Activated CD4-positive, alpha-beta T cell treated with anti-CD3 and anti-CD28 coated beads, Interleukin-10, Interleukin-2, amounts not matched to agents 100 ng/mL and 50 ng/mL, durations not matched to agents 16 hours and 8 hours (primary cell): ENCODE measurements around the gene SH2D7.
A peak's percentile ranks its signal among the peaks of the same experiment; 100 is the strongest.

Source experiments
- DNase-seq: peaks from one replicate; pipeline ENCODE4 v3.0.0-alpha.2; 2020

SH2D7 gene

DNA sequence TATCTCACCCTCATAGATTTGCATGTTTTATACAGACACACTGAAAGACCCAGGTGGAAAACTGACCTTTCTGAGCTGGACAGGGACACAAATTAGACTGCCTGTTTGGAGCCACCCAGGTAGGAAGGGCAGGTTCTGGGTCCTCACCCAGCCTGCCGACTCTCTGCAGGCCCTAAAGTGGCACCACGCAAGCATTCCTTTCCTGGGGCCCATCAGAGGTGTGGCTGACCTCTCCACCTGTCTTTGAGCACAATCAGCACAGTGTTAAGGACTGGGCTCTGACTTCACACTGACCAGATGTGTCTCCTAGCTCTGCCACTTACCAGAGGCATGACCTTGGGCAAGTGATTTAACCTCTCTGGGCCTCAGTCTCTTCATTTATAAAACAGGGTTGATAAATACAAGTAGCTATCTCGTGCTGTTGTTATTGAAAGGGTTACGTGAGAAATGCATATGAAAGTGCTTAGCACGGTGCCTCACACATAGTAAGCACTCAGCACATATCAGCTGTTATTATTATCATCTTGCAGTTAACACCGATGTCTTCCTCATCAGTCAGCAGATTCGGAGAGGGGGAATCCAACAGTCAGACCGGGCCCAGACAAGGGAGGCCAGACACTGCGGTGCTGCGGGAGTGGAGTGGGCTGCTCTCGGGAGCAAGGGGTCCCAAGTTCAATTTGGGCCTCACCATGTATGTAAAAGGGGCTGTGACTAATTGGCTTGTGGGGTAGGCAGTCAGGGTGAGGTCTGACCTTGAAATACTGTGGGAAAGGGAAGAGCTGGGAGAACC lies 12.9 kb upstream of the SH2D7 start:
- no peak for DNase-seq

GRCh38 chr15:78080088-78080460 lies 12.3 kb upstream of the SH2D7 start:
- DNase-seq = no peak

DNA sequence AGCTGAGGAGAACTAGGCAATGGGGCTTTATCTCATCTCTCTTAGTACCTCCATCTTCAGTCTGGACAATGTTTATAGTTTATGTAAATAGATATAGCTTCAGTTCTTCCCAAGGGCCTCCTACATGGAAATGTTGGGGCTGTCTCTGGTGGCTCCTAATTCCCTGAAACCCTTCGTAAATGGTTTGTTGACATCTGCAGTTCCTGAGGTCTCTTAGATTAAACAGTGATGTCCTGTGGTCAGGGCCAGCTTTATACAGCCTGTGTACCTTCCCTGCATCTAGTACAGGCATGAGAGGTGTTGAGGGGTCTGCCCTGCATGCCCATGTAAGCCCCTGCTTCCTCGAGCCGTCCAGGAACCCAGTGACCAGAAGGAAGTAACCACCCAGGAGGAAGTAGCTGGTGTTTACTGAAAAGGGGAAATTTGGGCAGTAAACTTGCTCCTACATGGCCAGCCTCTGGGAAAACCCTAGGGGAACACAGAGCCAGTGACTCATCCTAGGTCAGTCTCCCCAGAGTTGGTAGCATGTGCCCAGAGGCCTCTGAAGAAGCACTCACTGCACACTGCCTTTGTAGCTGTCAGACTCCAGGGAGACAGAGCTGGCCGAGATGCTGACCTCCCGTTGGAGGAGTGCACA lies 10.1 kb upstream of the SH2D7 start:
- no peak for DNase-seq

DNA sequence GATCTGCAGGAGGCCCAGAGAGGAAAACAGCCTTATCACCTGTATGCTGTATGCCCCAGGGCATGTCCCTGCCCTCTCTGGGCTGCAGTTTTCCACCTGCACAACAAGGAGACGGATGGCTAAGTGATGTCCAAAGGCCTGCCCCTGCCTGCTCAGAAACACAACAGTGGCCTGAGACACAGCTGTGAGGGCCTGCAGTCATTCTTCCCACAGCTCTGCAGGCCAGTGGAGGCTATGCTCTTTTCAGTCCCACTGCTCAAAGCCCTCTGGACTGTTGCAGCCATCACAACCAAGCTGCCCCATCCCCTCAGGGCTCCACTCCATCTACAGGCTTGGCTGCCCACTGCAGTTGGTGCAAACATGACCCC lies 9.6 kb upstream of the SH2D7 start:
- DNase-seq = no peak

DNA sequence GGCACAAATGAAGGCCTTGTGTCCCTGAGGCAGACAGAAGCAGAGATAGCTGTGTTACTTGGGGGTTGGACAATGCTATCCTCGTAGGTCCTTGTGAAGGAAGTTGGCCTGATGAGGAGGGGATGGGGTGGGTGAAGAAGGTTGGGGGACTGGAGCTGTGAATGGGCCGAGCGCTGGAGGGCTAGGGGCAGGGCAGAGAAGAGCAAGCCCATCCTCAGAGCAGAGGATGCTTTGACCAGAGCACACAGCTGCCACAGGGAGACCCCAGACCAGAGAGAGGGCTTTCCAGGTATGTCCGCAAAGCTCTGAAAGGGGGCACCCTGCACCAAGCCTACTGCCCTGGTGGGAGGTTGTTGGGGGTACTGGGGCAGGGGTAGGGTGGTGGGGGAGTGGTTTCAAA lies 9.2 kb upstream of the SH2D7 start:
- DNase-seq = no peak

- no peak for DNase-seq
These were observed 8.5 kb upstream of the SH2D7 start for GRCh38 chr15:78083687-78084448.

GRCh38 chr15:78084449-78084750 lies 8.0 kb upstream of the SH2D7 start:
- DNase-seq = no peak

DNA sequence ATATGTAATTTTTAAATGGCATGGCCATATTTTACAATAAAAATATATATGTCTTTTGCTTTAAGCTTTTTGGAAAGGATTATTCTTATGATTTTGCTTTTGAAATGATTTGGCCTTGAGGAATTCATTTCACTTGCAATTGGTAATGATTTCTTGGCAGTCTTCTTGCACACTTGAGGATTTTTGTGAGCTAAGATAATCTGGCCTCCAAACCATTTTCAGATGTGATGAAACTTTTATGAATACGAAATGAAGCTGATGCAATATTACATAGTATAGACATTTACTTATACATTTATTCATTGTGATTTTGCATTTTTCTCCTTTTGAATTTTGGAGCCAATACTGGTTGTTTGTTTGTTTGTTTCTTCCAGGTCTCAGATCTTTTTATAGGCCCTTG lies 6.4 kb upstream of the SH2D7 start:
- no peak for DNase-seq

DNA sequence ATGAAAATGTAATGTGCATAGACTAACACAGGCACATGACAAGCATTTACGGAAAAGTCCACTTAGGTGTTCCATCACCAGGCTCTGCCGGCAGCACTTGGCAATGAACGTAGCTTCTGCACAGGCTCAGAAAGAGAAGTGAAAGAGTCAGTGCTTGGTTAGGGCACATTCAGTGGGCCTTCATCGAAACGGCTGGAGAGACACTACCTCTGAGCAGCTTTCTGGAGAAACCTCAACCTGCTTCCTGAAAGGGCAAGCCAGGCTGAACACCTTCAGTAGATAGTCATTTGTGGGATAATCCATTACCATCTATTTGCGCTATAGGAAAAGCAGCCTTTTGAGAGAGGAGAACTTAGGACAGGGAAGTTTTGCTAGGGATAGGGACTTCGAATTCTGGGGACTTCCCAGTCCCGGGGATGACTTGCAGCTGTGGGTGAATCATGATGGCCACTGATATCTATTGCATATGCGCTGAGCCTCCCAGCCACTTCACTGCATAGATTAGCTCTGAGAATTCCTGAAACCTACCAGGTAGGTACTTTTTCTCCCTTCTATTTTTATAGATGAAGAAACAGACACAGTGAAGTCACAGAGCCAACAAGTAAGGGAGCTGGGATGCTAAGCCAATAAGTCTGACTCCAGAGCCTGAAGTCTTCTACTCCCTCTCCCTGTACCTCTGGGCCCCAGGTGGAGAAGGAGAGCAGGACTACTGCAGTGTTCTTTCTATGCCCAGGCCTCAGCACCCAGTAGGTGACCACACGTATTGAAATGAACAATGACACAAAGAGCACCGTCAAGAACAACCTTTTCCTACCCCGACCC lies 4.2 kb upstream of the SH2D7 start:
- no peak for DNase-seq

- no peak for DNase-seq
These were observed 3.6 kb upstream of the SH2D7 start for GRCh38 chr15:78088773-78089080.

GRCh38 chr15:78090422-78091063 lies 1.8 kb upstream of the SH2D7 start:
- no peak for DNase-seq

DNA sequence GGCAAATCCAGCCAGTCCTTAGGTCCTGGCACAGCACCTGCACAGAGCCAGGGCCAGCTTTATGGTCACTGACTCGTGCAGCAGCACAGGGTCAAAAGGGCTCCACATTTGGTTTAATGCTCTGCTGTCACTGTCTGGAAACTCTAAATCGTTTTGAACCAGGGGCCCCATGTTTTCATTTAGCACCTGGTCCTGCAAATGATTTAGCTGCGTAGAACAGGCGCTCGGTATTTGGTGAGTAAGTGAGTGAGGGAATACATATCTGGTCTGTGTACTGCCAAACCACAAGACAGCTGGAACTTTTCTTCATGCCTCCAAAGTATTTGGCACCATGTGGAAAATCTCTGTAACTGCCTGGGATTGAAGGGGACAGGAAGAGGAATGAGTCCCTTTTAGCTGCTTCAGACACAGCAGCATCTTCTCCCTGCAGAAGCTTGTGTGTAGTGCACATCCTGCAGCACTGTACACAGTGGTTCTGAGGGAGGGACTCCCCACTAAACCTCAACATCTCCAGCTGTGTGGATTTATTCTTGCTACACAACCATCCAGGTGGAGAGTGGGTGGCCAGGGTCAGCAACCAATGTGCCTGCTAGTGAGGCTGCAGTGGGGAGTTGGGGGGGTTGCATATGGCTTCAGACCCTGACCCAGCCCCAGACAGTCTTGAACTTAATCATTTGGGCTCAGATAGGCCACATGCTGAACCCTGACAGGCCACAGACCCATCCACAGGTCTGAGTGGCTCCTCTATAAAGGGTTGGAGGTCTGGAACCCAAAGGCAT lies 1.1 kb downstream of the SH2D7 start:
- DNase-seq = no peak

DNA sequence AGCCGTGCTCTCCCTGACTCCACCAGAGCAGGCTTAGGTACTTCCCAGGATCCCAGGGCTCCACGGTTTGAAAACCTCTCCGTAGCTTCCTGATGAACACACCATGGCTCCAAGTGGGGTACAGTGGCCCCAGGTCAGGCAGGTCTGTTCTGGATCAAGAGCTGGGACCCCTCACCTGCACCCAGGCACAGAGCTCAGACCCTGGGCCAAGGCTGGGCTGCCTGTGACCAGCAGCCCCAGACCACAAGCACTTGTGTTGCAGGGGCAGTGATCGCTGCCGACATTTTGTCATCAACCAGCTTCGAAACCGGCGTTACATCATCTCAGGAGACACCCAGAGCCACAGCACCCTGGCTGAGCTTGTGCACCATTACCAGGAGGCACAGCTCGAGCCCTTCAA lies 5.3 kb downstream of the SH2D7 start:
- no peak for DNase-seq

DNA sequence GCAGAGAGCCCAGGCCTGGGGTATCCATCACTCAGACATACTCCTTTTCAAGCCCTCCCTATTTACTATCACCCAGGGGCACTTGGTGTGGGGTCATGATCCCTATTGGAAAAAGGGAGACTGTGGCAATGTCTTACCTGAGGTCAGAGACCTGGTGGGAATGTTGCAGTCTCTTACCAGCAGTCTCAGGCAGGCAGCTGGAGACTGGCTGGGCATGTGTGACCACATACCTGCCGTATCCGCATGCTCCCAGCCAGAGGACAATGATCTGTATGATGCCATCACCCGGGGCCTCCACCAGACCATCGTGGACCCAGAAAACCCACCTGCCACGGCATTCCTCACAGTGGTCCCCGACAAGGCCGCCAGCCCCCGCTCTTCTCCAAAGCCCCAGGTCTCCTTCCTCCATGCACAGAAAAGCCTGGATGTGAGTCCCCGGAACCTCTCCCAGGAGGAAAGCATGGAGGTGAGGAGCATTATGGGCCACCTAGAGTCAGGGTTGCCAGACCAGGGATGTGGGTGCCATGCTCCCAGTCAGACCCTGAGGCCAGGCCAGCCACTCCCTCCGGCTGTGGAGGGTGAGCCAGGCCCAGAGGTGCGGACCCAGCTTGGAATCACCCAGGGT lies 5.9 kb downstream of the SH2D7 start:
- no peak for DNase-seq

DNA sequence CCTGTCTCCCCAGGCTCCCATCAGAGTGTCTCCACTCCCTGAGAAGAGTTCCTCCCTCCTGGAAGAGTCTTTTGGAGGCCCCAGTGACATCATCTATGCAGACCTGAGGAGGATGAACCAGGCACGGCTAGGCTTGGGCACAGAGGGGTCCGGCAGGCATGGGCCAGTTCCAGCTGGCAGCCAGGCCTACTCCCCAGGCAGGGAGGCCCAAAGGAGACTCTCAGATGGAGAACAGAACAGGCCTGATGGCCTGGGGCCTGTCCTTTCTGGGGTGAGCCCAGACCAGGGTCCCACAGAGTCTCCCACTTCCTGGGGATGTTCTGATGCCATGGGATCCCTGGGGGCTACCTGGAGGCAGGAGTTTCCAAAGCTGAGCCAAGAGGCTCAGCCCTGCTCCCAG lies 8.5 kb downstream of the SH2D7 start:
- DNase-seq = no peak

DNA sequence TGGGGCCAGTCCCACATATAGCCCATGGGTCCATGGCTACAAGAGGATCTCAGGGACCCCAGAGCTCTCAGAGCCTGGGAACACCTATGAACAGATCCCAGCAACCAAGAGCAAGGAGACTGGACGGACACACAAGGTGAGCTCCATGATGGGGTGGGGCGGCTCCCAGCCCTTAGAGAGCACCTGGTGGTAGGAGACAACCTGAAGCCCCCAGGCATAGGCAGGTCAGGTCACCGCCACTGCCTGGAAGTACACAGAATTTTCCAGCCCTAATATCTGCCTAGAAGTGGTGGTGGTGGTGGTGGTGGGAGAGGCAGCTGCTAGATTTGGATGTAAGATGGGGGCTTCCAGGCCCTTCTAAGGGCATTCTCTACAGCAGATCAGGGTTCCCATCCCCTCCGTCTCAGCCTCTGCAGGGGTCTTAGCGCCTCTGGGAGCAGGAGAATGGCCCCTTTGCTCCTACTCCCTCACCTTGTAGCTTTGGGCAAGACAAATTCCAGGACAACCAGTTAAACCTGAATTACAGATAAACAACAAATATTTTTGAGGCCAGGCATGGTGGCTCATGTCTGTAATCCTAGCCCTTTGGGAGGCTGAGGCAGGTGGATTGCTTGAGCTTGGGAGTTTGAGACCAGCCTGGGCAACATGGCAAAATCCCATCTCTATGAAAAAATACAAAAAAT lies 9.2 kb downstream of the SH2D7 start:
- DNase-seq = no peak

GRCh38 chr15:78102211-78102610 lies 9.8 kb downstream of the SH2D7 start:
- DNase-seq = no peak

DNA sequence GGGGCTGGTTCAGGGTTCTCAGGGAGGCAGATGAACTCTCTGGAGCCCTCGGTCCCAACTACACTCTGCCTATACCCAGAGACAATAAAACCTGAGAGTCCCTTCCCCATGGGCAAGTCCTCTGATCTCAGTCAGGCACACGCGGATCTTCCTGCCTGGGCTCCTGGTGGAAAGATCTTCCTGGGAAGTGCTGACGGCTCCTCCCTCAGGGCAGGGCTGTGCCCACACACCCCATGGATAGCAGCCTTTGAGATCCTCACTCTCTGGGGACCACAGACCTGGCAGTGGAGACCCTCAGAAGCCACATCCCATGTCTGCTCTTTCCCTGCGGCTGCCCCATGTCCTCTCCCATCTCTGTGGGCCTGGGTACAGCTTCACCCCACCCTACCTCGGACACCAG lies 10.4 kb downstream of the SH2D7 start:
- no peak for DNase-seq

DNA sequence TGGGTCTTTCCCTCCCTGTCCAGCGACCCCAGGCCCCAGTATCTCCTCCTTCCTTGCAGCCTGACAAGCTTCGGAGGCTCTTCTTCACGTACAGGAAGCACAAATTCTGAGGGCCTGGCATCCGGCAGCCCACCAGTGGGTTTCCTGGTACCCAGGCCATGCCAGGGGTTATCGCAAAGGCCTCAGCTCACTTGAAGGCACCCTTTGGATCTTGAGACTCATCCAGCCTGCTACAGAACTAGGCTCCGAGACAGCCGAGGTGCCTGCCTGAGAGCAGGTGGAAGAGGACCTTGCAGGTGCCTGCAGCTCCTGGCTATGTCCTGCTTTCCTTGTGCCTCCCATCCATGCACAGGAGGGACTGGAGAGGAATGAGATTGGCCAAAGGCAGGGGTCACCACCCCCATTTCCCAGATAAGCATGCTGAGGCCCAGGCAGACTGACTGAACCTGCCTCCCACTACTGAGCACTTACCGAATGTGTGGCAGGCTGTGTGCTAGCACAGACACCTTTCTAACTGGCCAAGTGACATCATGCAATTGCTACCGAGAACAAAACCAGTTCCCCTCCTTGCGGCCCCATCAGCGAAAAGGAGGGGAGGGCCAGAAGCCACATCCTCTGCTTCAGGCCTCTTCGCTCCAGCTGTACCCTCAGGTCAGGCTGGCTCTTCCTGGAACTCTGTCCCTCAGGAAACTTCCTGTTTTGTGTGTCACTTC lies 11.2 kb downstream of the SH2D7 start:
- DNase-seq = peak; percentile 91

- DNase-seq = no peak
These were observed 11.7 kb downstream of the SH2D7 start for GRCh38 chr15:78104119-78104479.
